ENCODE data around the gene IFNGR2.

The IFNGR2 gene, protein sequence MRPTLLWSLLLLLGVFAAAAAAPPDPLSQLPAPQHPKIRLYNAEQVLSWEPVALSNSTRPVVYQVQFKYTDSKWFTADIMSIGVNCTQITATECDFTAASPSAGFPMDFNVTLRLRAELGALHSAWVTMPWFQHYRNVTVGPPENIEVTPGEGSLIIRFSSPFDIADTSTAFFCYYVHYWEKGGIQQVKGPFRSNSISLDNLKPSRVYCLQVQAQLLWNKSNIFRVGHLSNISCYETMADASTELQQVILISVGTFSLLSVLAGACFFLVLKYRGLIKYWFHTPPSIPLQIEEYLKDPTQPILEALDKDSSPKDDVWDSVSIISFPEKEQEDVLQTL

DNA sequence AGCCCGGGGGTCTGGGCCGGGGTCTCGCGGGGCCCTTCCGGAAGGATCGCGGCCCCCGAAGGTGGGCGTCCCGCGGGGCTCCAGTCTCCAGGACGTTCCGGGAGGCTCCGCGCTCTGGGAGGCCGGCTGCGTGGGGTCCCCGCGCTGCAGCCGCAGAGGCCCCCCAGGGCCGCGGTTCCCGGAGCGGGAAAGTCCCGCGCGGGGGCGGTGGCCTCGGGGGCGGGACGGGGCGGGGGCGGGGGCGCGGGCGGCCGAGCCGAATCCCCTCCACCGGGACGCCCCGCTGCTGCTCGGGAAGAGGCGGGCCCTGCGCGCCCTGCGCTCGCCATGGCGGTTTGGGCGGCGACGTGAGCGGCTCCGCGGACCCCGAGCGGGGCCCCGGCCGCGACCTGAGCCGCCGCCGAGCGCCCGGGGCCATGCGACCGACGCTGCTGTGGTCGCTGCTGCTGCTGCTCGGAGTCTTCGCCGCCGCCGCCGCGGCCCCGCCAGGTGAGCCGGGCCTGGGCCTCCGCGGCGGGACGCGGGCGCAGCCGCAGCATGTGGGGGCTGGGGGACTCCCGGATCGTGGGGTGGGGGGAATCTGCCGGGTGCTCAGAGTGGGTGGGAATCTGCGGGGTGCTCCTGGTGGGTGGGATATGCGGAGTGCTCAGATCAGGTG, at the start of gene IFNGR2:
TSS of gene IFNGR2 (plus strand) at position 286 of the 658 bp plus-strand sequence. CDS start at position 417, 131 bp downstream.
- peak; percentile 67 for DNase-seq

DNA sequence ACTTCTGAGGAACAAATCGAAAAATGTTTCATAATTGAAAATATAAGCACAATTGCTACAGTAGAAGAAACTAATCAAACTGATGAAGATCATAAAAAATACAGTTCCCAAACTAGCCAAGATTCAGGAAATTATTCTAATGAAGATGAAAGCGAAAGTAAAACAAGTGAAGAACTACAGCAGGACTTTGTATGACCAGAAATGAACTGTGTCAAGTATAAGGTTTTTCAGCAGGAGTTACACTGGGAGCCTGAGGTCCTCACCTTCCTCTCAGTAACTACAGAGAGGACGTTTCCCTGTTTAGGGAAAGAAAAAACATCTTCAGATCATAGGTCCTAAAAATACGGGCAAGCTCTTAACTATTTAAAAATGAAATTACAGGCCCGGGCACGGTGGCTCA, 47.9 kb upstream of the IFNGR2 start:
- DNase-seq, result peak; percentile 35

DNA sequence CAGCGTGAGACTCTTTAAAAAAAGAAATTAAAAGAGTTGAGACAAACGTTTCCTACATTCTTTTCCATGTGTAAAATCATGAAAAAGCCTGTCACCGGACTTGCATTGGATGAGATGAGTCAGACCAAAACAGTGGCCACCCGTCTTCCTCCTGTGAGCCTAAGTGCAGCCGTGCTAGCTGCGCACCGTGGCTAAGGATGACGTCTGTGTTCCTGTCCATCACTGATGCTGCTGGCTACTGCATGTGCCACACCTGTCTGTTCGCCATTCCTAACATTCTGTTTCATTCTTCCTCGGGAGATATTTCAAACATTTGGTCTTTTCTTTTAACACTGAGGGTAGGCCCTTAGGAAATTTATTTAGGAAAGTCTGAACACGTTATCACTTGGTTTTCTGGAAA, 47.2 kb upstream of the IFNGR2 start:
- no peak for DNase-seq

DNA sequence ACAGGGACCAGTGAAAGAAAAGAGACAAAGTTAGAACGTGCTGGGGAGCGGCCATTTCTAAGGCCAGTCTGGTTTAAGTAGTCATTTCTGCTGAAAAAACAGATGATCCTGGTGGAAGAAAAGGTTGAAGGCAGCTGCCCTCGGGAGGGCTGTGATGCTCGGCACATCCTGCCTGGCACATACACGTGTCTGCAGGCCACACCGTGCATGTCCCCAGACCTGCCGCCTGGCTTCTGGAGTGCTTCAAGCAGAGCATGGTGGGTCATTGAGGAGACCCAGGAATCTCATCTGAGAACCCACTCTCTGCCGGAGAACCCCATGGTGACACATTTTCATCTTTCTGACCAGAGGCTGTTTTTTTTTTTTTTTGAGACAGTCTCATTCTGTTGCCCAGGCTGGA, 46.0 kb upstream of the IFNGR2 start:
- DNase-seq, result no peak

DNA sequence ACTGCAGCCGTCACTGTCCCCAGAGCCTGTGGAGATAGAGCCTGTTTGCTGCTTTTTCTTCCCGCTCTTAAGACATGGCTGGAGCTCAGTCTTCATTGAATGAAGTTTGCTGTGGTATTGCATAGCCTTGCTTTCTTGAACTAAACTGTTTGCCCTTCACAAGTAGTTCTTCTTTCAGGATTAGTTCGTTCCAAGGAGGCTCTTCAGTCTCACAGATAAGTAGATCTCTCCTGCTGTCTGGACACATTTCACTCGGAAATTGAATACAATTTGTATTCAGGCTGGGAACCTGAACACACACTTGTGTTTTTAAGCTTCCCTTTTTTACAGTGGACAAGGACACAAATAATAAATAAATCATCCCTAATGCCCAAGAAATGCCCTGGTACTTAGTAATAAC, 43.8 kb upstream of the IFNGR2 start:
- DNase-seq, result no peak

DNA sequence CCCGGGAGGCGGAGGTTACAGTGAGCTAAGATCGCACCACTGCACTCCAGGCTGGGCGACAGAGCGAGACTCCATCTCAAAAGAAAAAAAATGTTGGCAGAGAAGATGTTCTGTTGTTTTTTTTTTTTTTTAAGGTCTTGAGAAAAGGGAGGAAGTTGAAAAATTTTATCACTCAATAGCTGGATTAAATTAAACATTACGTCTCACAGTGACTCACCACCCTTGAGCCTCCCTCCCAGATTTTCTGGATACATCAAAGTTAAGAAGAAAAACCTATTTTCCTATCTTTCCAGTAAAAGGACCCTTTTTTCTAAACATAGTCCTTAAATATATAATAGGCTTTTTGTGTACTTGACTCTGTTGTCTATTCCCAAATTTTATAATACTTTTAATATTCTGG, 42.9 kb upstream of the IFNGR2 start:
- no peak for DNase-seq

DNA sequence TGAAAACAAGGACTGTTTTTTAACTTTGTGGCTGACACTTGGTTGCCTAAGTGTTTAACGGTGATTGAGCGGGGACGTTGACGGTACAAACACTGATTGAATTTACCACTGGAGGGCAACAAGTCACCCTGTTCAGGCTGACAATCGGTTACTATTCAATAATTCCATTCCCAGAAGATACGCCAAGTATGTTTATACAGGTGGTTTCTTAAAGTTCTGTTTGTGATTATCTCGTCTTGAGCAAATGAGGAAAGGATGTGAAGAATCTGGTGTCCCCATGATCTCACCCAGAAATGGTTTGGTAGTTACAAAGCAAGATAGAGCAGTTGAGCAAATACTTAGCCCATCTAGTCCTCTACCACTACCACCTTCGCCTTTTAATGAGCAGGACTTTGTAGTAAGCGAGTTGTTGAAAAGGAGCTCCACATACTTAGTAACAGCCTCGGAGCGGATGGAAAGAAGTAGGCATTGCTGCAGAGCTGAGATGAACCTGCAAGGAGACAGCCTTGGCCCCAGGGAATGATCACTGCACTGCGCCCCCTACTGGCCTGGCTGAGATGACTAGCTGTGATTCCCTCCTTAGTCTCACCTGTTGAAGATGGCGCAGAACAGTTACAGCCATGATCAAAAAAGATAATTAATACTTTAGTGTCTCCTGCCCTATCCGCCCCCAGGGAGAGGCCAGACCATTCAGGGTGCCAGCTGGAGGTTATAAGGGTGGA, 42.2 kb upstream of the IFNGR2 start:
- peak; percentile 55 for DNase-seq

DNA sequence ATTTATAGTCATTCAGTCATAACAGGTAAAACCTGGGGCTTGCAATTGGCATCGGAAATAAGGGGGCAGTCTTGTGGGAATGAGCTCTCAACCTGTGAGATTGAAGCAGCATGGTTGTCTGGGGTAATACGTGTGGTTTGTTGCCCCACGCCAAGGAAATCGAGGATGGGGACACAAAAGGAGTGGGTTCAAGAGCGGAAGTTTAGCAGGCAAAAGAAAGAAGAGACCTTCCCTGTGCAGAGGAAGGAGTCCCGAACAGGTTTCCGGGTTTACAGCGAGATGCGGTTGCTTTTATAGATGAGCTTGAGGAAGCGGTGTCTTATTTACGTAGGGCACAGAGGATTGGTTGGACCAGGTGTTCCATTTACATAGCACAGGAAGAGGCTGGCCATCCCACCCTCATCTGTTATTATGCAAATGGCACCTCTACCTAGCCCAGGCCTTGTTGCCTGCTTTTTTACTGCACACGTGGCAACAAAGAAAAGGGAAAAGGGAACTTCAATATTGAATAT, 41.1 kb upstream of the IFNGR2 start:
- DNase-seq, result no peak

DNA sequence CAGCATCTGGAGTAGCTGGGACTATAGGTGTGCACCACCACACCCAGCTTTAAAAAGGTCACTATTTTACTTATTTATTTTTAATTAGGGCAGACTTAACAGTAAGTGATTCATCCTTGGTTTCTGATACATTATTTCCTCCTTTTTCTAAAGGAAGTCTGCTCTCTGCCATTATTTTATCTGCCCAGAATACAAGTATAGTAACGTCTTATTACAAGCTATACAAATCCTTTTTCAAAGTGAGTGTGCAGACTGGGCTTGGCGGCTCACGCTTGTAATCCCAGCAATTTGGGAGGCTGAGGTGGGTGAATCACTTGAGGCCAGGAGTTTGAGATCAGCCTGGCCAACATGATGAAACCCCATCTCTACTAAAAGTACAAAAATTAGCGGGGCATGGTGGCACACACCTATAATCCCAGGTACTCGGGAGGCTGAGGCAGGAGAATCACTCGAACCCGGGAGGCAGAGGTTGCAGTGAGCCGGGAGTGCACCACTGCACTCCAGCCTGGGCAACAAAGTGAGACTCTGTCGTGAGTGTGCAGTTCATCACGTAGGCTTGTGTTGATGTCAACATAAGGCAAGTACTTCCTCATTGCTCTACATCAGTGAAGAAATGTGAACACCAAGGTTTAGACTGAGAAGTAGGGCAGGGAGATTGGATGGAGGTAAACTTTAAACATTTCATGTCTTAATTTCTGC, 39.2 kb upstream of the IFNGR2 start:
- peak; percentile 90 for DNase-seq

DNA sequence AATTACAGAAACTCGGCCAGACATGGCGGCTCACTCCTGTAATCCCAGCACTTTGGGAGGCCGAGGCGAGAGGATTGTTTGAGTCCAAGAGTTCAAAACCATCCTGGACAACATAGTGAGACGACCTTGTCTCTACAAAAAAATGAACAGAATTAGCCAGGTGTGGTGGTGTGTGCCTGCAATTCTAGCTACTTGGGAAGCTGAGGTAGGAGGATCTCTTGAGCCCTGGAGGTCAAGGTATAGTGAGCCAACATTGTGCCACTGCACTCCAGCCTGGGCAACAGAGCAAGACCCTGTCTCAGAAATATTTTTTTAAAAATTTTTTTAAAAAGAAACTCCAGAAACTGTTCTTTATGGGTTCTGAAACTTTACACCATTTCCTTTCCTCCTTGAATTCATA, 38.4 kb upstream of the IFNGR2 start:
- DNase-seq, result no peak

DNA sequence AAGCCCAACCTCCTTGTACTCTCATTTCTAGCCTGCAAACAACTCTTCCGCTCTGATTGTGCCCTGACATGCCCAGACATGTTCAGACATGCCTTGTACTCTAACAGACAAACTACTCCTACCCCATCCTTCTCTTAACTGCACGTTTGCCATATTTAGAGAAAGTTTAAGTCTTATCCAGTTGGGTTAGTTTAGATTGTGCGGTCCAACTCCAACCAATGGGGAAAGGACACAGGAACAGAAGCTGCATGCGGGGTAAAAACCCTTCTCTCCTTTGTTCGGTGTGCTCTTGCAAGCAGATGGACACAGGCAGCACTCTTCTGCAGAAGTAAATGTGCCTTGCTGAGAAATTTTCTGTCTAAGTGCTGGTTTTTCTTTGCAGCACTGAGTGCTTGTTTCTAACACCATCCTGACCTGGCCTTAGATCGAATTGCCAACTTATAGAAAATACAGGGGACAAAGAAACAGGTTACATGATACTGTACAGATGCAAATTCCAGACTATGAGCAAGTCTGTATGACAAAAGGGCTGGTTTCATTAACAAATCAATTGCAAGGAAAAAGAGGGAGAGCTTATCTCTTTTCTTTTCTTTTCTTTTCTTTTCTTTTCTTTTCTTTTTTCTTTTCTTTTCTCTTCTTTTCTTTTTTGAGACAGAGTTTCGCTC, 35.8 kb upstream of the IFNGR2 start:
- no peak for DNase-seq

DNA sequence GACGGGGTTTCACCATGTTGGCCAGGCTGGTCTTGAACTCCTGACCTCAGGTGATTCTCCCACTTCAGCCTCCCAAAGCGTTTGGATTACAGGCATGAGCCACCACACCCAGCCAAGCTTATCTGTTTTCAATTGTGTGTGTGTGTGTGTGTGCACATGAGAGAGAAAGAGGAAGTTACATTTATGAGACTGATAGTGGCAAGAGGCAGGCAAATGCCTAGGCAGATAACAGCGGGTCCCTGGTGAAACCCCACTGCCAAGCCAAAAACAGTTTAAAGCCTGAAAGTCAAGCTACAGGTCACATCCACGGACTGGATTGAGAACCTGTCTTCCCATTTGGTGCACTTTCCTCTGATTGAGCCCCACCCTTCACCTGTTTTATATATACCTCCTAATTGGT, 35.1 kb upstream of the IFNGR2 start:
- DNase-seq, result no peak

DNA sequence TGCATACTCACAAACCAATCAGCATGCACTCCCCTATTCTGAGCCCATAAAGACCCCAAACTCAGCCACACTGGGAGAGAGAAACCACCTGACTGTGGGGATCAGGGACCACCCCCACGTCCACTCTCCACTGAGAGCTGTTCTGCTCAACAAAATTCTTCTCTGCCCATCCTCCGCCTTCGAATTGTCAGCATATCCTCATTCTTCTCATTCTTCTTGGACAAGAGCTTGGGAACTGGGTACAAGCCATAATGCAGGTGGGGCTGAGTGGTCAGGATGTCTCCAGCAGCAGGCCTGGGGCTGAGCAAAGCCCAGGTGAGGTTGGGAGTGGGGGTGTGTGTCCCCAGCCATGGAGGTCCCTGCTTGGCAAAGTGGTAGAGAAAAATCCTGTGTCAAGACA, 34.6 kb upstream of the IFNGR2 start:
- DNase-seq, result no peak

DNA sequence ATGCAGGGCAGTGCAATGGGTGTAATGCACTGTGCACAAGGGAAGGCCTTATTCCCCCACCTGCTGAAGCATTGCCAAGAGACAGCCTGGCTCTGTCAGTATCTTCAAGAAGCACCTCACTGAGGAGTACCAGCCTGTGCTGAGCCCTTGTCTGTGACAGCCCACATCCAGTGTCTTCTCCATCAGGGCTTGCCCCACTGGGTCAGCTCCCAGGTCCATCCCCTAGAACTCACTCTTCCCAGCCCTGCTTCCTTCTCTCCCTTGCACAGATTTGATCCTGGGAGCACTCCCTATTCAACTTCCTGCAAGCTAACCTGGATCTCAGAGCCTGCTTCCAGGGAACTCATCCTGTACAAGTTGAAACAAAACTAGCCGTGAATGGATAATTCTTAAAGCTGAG, 33.6 kb upstream of the IFNGR2 start:
- no peak for DNase-seq

DNA sequence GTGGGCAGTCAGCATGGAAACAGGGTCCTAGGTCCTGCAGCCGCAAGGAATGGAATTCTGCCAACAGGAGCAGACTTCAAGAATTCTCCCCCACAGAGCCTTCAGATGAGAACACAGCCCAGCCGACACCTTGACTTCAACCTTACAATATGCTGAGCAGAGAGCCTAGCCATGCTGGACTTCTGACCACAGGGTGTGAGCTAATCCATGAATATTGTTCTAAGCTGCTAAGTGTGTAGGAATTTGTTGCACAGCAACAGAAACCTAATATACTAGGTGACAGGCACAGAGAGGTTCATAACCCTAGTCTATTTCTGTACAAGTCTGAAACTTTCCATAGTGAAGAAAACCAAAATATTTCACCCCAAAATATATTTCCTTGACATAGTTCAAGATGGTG, 32.9 kb upstream of the IFNGR2 start:
- DNase-seq, result no peak

DNA sequence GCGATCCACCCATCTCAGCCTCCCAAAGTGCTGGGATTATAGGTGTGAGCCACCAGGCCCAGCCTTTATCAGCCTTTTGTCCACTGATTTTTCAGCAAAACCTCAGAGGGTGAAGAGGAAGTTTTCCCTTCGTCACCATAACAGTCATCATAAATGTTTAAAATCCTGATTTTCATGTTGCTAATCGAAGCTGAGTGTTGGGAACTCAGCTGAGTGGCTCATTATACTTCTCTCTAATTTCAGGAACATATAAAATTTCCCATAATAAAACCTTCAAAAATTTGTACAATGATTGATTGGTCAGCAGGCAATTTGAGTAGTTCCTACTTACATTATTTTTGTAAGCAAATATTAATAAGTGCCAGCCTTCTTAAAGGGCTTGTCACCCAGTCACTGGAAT, 31.8 kb upstream of the IFNGR2 start:
- peak; percentile 49 for DNase-seq

DNA sequence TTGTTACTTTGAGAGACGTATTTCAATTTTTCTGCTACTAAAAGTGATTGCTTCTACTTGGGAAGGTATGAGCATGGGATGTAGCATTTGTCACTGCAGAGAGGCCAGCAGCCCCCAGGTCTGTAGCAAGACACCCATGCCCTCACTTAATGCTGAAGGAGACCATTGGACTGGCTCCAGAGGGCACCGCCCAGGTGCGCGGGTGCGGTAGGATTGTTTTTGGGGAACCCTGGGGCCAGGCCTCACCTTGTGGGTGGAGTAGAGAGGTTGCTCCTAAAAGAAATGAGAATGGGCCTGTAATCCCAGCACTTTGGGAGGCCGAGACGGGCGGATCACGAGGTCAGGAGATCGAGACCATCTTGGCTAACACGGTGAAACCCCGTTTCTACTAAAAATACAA, 30.6 kb upstream of the IFNGR2 start:
- no peak for DNase-seq

DNA sequence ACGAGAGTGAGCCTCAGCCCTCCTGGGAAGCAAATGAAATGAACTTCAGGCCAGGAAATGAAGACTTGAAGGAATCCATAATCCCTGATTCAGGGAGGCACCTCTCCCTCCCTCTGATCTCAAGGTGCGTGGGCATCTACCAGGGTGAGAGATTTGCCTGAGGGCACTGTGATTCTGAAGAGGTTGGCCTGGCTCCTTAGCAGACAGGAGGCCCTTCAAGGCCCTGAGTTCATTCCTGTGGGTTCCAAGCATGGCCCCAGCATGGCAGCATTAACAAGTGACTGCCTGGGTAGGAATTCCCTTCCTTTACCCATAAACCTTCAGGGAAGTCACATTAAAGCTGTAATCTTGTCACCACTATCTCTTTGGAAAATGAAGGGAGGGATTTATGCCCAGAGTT, 29.8 kb upstream of the IFNGR2 start:
- DNase-seq, result no peak

DNA sequence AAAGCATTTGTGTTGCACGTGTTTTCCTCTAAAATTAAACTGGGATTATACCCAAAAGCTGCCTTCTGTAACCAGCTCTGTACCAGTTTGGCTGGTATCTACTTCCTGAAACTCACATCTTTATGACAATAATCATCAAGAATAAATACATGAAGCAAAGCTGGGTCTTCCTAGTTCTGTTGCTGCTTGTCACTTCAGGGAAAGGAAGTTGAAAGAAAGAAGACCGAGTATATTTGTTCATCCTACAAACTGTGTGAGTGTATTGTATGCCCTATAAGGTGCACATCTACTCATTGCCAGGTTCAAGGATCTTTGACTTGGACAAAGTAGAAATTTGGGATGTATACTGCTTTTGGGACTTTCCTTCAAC, 29.1 kb upstream of the IFNGR2 start:
- DNase-seq, result peak; percentile 77

DNA sequence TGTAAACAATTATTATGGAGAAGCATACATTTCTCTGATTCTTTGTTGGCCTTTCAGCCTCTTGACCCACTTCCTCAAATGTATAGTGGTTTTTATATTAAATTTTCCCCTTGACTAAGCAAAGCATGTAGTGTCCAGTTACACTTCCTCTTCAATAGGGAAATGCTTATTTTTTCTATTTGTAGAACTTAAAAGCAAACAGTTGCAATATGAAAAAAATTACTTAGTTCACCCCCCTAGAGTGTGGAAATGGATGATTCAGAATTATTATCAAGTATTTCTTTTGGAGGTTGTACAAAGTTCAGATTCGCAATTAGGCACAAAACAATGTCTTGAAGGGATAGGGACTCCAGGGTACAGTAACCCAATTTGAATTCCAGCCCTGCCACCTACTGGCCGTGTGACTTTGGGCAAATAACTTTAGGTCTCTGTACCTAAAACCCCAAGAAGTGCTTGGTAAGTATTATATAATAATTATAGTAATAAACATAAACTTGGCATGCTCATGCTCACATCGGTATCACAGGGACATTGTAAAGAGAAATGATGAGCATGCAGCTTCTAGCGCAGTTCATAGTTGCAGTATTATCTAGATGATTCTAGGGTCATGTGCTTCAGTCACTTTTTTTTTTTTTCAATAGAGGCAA, 28.6 kb upstream of the IFNGR2 start:
- DNase-seq, result peak; percentile 88

DNA sequence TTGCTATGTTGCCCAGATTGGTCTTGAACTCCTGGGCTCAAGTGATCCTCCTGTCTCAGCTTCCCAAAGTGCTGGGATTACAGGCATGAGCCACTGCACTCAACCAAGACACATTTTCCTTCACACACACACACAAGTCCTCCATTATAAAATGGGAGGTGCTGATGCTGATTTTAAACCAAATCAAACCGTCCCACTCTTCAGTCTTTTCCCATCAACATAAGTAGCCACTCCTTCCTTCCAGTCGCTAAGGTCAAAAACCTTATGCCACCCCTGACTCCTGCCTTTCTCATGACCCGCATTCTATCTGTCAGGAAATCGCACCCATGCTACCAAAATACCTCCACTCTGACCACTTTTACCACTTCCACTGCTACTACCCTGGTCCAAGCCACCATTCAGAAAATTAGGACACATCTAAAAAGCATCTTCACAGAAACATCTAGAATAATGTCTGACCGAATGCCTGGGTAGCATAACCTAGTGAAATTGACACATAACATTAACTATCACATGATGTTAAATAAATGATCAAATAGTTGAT, 28.0 kb upstream of the IFNGR2 start:
- no peak for DNase-seq
